Skeletal muscle tissue (tissue), 4 donors: ENCODE measurements around the gene KHDRBS2. TPM values are rescaled to one million over a fixed set of nuclear protein-coding genes. Genes with fewer than 3 reads are reported as not detected.
"Not testable (repeated sequence)": the region's sequence is repeated elsewhere in the genome, so short reads cannot be mapped to it uniquely, and the experiment has no call there.

ENCODE experiments used
- H3K27ac ChIP-seq: one replicate; pipeline ENCODE4 v1.7.0; 2013; ENCODE audit warnings: mild to moderate bottlenecking, low read depth, low read length, inconsistent platforms
- H3K27me3 ChIP-seq, 3 donors: one replicate each; pipeline ENCODE4 v1.7.0; 2013; ENCODE audit warnings: low read length in 3 of 3; ENCODE audit not compliant: control insufficient read depth in 3 of 3, insufficient read depth in 3 of 3
- H3K36me3 ChIP-seq, 3 donors: one replicate each; pipeline ENCODE4 v1.7.0; 2013; ENCODE audit warnings: low read length in 3 of 3; ENCODE audit not compliant: control insufficient read depth in 3 of 3, insufficient read depth in 3 of 3
- H3K4me1 ChIP-seq, 3 donors: one replicate each; pipeline ENCODE4 v1.7.0; 2013; ENCODE audit warnings: low read length in 3 of 3, mild to moderate bottlenecking in 3 of 3; ENCODE audit not compliant: control insufficient read depth in 3 of 3, insufficient read depth in 3 of 3
- H3K4me3 ChIP-seq, 3 donors: one replicate each; pipeline ENCODE4 v1.7.0; 2013; ENCODE audit warnings: low read length in 3 of 3
- H3K9ac ChIP-seq, 3 donors: one replicate each; pipeline ENCODE4 v1.7.0; 2013; ENCODE audit warnings: low read length in 3 of 3, mild to moderate bottlenecking in 3 of 3, moderate library complexity in 2 of 3, low read depth in 1 of 3
- H3K9me3 ChIP-seq, 3 donors: one replicate each; pipeline ENCODE4 v1.7.0; 2013; ENCODE audit warnings: low read length in 3 of 3; ENCODE audit not compliant: control insufficient read depth in 3 of 3
- total RNA-seq: library from RNA; depleted of rRNA; stranded (reverse); fragments of >200 nt; gene quantifications from one replicate; pipeline ENCODE4 v1.2.3, GENCODE V29; 2014
- donor health status: Osteomylitis.

The KHDRBS2 gene
- total RNA-seq, 1 donor from 2014 or later = under 0.01 TPM

DNA sequence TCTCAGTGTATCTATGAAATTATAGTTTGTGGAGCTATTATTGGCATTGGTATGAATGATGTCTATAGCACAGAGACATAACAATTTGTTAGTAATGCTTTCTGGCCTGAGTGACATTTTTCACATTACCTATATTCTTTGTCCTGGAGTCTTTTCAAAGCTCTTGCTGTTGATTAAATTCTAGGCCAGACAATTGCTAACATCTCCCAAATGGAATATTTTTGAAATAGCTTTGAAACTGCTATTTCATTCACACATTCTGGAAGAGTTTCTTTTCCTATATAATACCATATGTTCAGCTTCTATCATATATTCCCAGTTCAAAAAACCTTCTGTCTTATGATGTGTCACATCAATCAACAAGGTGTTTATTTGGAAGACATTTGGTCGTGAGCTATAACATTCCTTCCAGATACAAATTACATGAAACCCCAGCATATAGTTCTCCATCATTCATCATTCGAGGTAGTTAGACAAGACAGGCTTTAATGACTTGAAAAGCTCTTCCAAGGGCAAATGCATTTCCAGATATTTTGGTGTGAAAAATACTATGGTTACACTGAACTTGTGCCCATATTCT, 452.8 kb downstream of the KHDRBS2 start:
- Histone ChIP-seq H3K27me3 (no peaks in the 10 kb centered on the region), H3K4me1 (no peaks in the 10 kb centered on the region), H3K27ac (no peak overlapping the region), H3K9ac (no peak overlapping the region), H3K4me3 (no peak overlapping the region), H3K36me3 (no peaks in the 10 kb centered on the region), H3K9me3 (no peaks in the 10 kb centered on the region)

DNA sequence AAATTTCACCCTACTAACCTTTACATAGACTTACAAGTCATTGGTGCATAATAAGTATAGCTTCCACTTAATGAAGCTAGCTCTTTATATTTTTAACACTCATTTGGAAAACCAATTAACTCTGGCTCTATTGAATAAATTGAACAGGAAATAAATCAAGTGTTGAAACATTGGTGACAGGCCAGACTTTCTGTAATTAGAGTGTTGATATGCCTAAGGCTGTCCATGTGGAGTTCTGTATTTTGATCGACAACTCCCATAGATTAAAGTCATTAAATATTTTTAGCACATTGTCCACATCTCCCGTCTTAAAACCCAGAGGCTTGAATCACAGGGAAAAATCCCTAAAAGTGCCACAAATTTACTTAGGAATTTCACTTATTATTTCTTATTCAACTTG, 468.3 kb downstream of the KHDRBS2 start:
- no peaks in the 10 kb centered on the region for H3K36me3 ChIP-seq
- H3K9ac ChIP-seq = no peak overlapping the region
- no peaks in the 10 kb centered on the region for H3K9me3 ChIP-seq
- H3K27me3 ChIP-seq = no peaks in the 10 kb centered on the region
- H3K4me1 ChIP-seq = no peaks in the 10 kb centered on the region
- H3K4me3 ChIP-seq = no peak overlapping the region
- no peak overlapping the region for H3K27ac ChIP-seq

DNA sequence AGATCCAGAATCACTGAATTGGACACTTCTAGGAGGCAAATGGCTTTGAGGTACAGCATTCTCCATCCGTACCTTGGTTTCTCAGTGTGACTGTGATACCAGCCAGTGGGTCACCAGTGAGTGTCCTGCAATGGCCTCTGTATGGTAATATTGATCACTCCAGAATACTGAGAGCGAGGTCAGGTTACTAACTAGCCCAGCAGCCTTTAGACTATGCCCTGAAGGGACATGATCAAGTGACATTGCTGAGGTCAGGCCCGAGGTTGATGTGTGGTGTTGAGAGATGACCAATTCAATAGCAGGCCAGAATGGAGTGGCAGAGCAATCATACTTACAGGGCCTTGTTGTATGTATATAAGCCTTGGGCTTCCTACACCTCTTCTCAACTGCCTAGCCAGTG, 476.0 kb downstream of the KHDRBS2 start:
- Histone ChIP-seq H3K4me1 (no peaks in the 10 kb centered on the region), H3K27me3 (no peaks in the 10 kb centered on the region), H3K36me3 (no peaks in the 10 kb centered on the region), H3K4me3 (no peak overlapping the region), H3K27ac (no peak overlapping the region), H3K9me3 (no peaks in the 10 kb centered on the region), H3K9ac (no peak overlapping the region)

- Histone ChIP-seq H3K9ac (no peak overlapping the region), H3K36me3 (no peaks in the 10 kb centered on the region), H3K27ac (no peak overlapping the region), H3K27me3 (no peaks in the 10 kb centered on the region), H3K4me3 (no peak overlapping the region), H3K4me1 (no peaks in the 10 kb centered on the region), H3K9me3 (no peaks in the 10 kb centered on the region)
Observed at GRCh38 chr6:61809004-61809595, 476.9 kb downstream of the KHDRBS2 start.

DNA sequence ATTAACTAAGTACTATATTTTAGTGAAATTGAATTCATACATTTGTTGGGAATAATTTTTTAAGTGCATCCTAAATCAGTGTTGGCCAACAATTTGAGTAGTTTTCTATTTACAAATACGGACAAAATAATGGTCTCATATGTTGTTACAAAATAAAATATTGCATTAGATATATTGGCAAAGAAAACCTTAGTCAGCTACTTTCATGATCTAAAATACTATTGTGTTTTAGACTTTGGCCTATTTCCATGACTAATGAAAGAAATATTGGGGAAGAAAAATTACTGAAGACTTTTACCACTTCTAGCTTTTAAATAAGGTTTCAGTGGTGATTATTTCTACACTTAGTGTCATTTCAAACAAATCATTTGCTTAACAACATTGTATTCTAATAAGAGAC, 498.0 kb downstream of the KHDRBS2 start:
- Histone ChIP-seq H3K9me3 (no peaks in the 10 kb centered on the region), H3K4me3 (no peak overlapping the region), H3K27ac (no peak overlapping the region), H3K4me1 (no peaks in the 10 kb centered on the region), H3K9ac (no peak overlapping the region), H3K36me3 (no peaks in the 10 kb centered on the region), H3K27me3 (no peaks in the 10 kb centered on the region)

- not testable (repeated sequence) for H3K9me3 ChIP-seq, H3K27ac ChIP-seq, H3K9ac ChIP-seq, H3K36me3 ChIP-seq, H3K27me3 ChIP-seq, H3K4me3 ChIP-seq, H3K4me1 ChIP-seq
Observed at GRCh38 chr6:61769446-61769845, 516.6 kb downstream of the KHDRBS2 start.

GRCh38 chr6:61755739-61756138, 530.3 kb downstream of the KHDRBS2 start:
- no peaks in the 10 kb centered on the region for H3K27me3 ChIP-seq
- no peak overlapping the region for H3K27ac ChIP-seq
- H3K4me1 ChIP-seq = no peaks in the 10 kb centered on the region
- H3K9ac ChIP-seq = no peak overlapping the region
- no peaks in the 10 kb centered on the region for H3K36me3 ChIP-seq
- H3K4me3 ChIP-seq = no peak overlapping the region
- H3K9me3 ChIP-seq = no peaks in the 10 kb centered on the region

DNA sequence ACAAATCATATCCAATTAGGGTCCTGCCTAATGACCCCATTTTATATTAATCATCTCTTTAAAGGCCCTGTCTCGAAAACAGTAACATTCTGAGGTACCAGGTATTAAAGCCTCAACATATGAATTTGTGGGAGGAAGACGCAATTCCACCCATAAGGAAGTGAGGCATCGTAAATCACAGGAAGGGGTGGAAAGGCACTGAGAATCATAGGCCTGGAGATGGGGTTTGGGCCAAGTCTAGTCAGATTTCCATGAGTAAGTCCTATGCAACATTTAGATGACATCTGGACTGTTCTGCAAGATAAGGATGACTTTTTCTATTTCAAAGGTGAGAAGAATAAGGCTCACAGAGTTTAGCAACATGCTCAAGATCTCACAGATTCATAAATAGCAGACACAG, 534.0 kb downstream of the KHDRBS2 start:
- H3K27me3 ChIP-seq = no peaks in the 10 kb centered on the region
- no peaks in the 10 kb centered on the region for H3K36me3 ChIP-seq

DNA sequence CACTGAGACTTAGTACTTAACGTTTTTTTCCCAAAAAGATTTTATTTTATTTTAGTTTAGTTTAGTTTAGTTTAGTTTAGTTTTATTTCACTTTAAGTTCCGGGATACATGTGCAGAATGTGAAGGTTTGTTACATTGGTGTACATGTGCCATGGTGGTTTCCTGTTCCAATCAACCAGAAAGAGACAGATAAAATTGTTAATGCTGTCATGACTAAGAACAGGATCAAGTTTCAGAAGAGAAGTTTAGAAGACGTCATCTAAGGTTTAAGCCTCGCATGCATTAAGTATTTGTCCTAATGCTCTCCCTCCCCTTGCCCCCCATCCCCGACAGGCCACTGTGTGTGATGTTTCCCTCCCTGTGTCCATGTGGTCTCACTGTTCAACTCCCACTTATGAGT, 540.0 kb downstream of the KHDRBS2 start:
- no peaks in the 10 kb centered on the region for H3K27me3 ChIP-seq
- no peaks in the 10 kb centered on the region for H3K4me1 ChIP-seq
- no peaks in the 10 kb centered on the region for H3K9me3 ChIP-seq
- no peak overlapping the region for H3K27ac ChIP-seq
- no peak overlapping the region for H3K9ac ChIP-seq
- H3K36me3 ChIP-seq = no peaks in the 10 kb centered on the region
- H3K4me3 ChIP-seq = no peak overlapping the region

More for the DNA sequence above, 534.0 kb downstream of the KHDRBS2 start:
- H3K27ac ChIP-seq = no peak overlapping the region
- no peaks in the 10 kb centered on the region for H3K9me3 ChIP-seq
- H3K4me1 ChIP-seq = no peaks in the 10 kb centered on the region
- H3K9ac ChIP-seq = no peak overlapping the region
- no peak overlapping the region for H3K4me3 ChIP-seq

GRCh38 chr6:61711849-61712248, 574.2 kb downstream of the KHDRBS2 start:
- Histone ChIP-seq H3K4me1 (no peaks in the 10 kb centered on the region), H3K36me3 (no peaks in the 10 kb centered on the region), H3K27me3 (no peaks in the 10 kb centered on the region), H3K9ac (no peak overlapping the region), H3K9me3 (peaks cover 0 to 2% (median 0%) of the 10 kb centered on the region in 3 donors), H3K27ac (no peak overlapping the region), H3K4me3 (no peak overlapping the region)
